ENCODE data around the gene NYAP1. TPM values are rescaled to one million over a fixed set of nuclear protein-coding genes. Genes with fewer than 3 reads are reported as not detected.
"Not testable (repeated sequence)": the region's sequence is repeated elsewhere in the genome, so short reads cannot be mapped to it uniquely, and the experiment has no call there.

The NYAP1 gene
- total RNA-seq, 4 donors from 2014 or later, result 0.51 to 1.1 (median 0.67) TPM

DNA sequence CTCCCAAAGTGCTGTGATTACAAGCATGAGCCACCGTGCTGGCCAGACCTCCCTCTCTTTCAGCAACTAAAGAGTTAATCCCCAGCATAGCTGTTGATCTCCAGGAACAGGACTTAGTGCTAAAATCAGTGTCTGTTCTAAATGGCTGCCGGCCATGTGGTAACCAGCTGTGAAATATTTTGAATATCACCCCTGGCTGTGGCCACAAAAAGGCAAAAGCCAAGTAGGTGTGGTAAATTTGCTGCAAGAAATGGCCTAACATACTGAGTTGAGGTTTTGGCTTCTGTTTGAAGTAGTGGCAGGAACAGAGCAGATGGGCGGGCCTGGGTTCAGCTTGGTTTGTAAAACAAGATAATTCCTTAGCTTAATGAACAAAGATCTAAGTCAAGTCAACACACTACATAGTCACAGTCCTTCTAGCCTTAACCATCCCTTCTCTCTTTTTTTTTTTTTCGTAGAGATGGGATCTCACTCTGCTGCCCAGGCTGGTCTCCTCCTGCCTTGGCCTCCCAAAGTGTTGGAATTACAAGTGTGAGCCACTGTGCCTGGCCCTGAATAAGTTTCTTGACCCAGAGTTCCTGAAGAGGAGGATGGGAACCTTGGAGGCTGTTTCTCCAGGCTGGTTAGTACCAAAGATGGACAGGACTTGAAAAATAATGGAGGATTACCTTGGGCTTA is 32.5 kb downstream of the NYAP1 start:
- 18% methylated on average over 4 of the region's 4 CpGs for WGBS
- H3K4me1 ChIP-seq, result peaks cover 17% of the 10 kb centered on the region
- no peaks in the 10 kb centered on the region for H3K36me3 ChIP-seq
- H3K4me3 ChIP-seq, result no peak overlapping the region
- TF ChIP-seq POLR2A (IDR thresholded peaks at IDR 0.05) (no peak), EP300 (IDR thresholded peaks at IDR 0.05) (no peak), CTCF (IDR thresholded peaks at IDR 0.05) (no peak), POLR2AphosphoS5 (IDR thresholded peaks at IDR 0.05) (peak in 1 of 3 donors; percentile 58)
- H3K9me3 ChIP-seq, result no peaks in the 10 kb centered on the region
- peak; percentile 79 to 86 for DNase-seq (ENCODE audit: low spot score in 2 of 2)
- no peaks in the 10 kb centered on the region for H3K27me3 ChIP-seq
- H3K27ac ChIP-seq, result no peak overlapping the region

GRCh38 chr7:100517305-100517704 is 33.6 kb downstream of the NYAP1 start:
- WGBS, result 80% methylated on average over 2 of the region's 2 CpGs
- Histone ChIP-seq H3K27me3 (no peaks in the 10 kb centered on the region), H3K4me3 (no peak overlapping the region), H3K9me3 (no peaks in the 10 kb centered on the region), H3K4me1 (peaks cover 17% of the 10 kb centered on the region), H3K36me3 (no peaks in the 10 kb centered on the region), H3K27ac (no peak overlapping the region)
- no peak for TF ChIP-seq CTCF (IDR thresholded peaks at IDR 0.05)
- TF ChIP-seq POLR2A (IDR thresholded peaks at IDR 0.05), result no peak
- no peak for TF ChIP-seq POLR2AphosphoS5 (IDR thresholded peaks at IDR 0.05)
- no peak for TF ChIP-seq EP300 (IDR thresholded peaks at IDR 0.05)
- DNase-seq (ENCODE audit: low spot score in 2 of 2), result no peak

- DNase-seq (ENCODE audit: low spot score in 2 of 2), result no peak
- no peaks in the 10 kb centered on the region for H3K36me3 ChIP-seq
- H3K4me3 ChIP-seq, result no peak overlapping the region
- TF ChIP-seq POLR2A (IDR thresholded peaks at IDR 0.05), result no peak
- TF ChIP-seq CTCF (IDR thresholded peaks at IDR 0.05), result no peak
- TF ChIP-seq EP300 (IDR thresholded peaks at IDR 0.05), result no peak
- TF ChIP-seq POLR2AphosphoS5 (IDR thresholded peaks at IDR 0.05), result no peak
- H3K27ac ChIP-seq, result no peak overlapping the region
- peaks cover 17% of the 10 kb centered on the region for H3K4me1 ChIP-seq
- 88% methylated on average over 6 of the region's 6 CpGs for WGBS
- no peaks in the 10 kb centered on the region for H3K27me3 ChIP-seq
- H3K9me3 ChIP-seq, result no peaks in the 10 kb centered on the region
Observed at GRCh38 chr7:100519580-100519979, 35.9 kb downstream of the NYAP1 start.

- H3K27me3 ChIP-seq, result no peaks in the 10 kb centered on the region
- no peak for DNase-seq (ENCODE audit: low spot score in 2 of 2)
- WGBS, result 22% methylated on average over 1 of the region's 1 CpG
- peaks cover 14% of the 10 kb centered on the region for H3K4me1 ChIP-seq
- no peaks in the 10 kb centered on the region for H3K9me3 ChIP-seq
- H3K36me3 ChIP-seq, result no peaks in the 10 kb centered on the region
- no peak for TF ChIP-seq CTCF (IDR thresholded peaks at IDR 0.05)
- no peak overlapping the region for H3K27ac ChIP-seq
- H3K4me3 ChIP-seq, result no peak overlapping the region
Observed at GRCh38 chr7:100520138-100520537, 36.4 kb downstream of the NYAP1 start.

DNA sequence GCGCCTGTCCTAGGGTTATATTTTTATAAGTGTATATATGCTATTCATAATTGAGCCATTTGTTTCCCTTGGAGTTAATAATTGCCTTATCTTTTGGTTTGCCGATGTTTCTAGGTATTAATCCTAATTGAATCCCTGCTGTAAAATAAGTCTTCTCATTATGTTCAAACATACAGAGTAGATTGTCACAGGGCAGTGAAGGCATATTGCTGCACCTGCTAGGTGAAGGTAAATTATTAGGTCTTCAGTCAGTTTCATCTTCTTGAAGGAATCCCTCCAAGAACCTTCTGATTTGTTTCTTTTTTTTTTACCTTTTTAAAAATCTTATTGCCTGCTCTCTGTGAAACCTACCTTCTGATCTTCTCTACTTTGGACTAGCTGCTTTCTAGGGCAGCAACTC is 37.3 kb downstream of the NYAP1 start:
- Histone ChIP-seq H3K9me3 (no peaks in the 10 kb centered on the region), H3K4me3 (no peak overlapping the region), H3K27me3 (no peaks in the 10 kb centered on the region), H3K27ac (no peak overlapping the region), H3K36me3 (no peaks in the 10 kb centered on the region), H3K4me1 (peaks cover 5% of the 10 kb centered on the region)
- TF ChIP-seq POLR2AphosphoS5 (IDR thresholded peaks at IDR 0.05), result no peak
- no peak for TF ChIP-seq CTCF (IDR thresholded peaks at IDR 0.05)
- TF ChIP-seq POLR2A (IDR thresholded peaks at IDR 0.05), result no peak
- TF ChIP-seq EP300 (IDR thresholded peaks at IDR 0.05), result no peak
- no peak for DNase-seq (ENCODE audit: low spot score in 2 of 2)
- WGBS, result 96% methylated on average over 2 of the region's 2 CpGs

- H3K36me3 ChIP-seq; H3K27ac ChIP-seq; H3K27me3 ChIP-seq; H3K9me3 ChIP-seq; H3K4me1 ChIP-seq; DNase-seq (ENCODE audit: low spot score in 2 of 2); H3K4me3 ChIP-seq: not testable (repeated sequence)
- WGBS, result 88% methylated on average over 2 of the region's 3 CpGs
Observed at GRCh38 chr7:100521909-100522593, 38.3 kb downstream of the NYAP1 start.

DNA sequence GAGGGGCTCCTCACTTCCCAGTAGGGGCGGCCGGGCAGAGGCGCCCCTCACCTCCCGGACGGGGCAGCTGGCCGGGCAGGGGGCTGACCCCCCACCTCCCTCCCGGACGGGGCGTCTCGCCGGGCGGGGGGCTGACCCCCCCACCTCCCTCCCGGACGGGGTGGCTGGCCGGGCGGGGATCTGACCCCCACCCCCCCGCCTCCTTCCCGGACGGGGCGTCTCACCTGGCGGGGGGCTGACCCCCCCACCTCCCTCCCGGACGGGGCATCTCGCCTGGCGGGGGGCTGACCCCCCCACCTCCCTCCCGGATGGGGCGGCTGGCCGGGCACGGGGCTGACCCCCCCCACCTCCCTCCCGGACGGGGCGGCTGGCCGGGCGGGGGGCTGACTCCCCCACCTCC is 39.5 kb downstream of the NYAP1 start:
- H3K9me3 ChIP-seq; H3K4me1 ChIP-seq; H3K27me3 ChIP-seq; H3K4me3 ChIP-seq; H3K27ac ChIP-seq; H3K36me3 ChIP-seq; DNase-seq (ENCODE audit: low spot score in 2 of 2): not testable (repeated sequence)
- WGBS, result no CpG with 5 or more reads among the region's 34 CpGs
